H1 (cell line): ENCODE data around the gene ENPP7. TPM values are rescaled to one million over a fixed set of nuclear protein-coding genes. Genes with fewer than 3 reads are reported as not detected.
A peak's percentile ranks its signal among the peaks of the same experiment; 100 is the strongest.

Source experiments
- KDM4A ChIP-seq: IDR thresholded peaks from one replicate; pipeline ENCODE4 v1.7.1; 2012; ENCODE audit warnings: low read depth, mild to moderate bottlenecking, moderate library complexity, low read length, inconsistent platforms; ENCODE audit not compliant: severe bottlenecking
- NANOG ChIP-seq: IDR thresholded peaks from 2 replicates; pipeline ENCODE4 v1.6.1; 2011; ENCODE audit warnings: low read length, low read depth, mild to moderate bottlenecking, inconsistent platforms; ENCODE audit not compliant: insufficient read depth, poor library complexity, severe bottlenecking
- SIRT6 ChIP-seq: IDR thresholded peaks from one replicate; pipeline ENCODE4 v1.7.1; 2012; ENCODE audit warnings: low read length, inconsistent platforms
- SP2 ChIP-seq: IDR thresholded peaks from 2 replicates; pipeline ENCODE4 v1.6.1; 2012; ENCODE audit warnings: mild to moderate bottlenecking, low read length, inconsistent platforms
- YY1 ChIP-seq: IDR thresholded peaks from 2 replicates; pipeline ENCODE4 v1.6.1; 2011; ENCODE audit warnings: low read depth, mild to moderate bottlenecking, low read length
- polyA plus RNA-seq, 7 experiments: library from polyadenylated mRNA; depleted of rRNA in 3 of 7; stranded (reverse) in 5 of 7; unstranded in 2 of 7; fragments of >200 nt in 5 of 7; fragments of 200-250 nt in 2 of 7; gene quantifications; 1 replicate in 5 of 7; 2 replicates in 1 of 7; 4 replicates in 1 of 7; pipeline versions ENCODE4 v1.2.1 to v1.2.3, GENCODE V29; 2011 to 2013; ENCODE audit warnings: missing spikeins in 2 of 7, mixed read lengths in 2 of 7
- total RNA-seq: library from RNA; stranded (reverse); fragmentation: NEBNext Ultra II Directional; extraction: Animal tissue kit (Norgen Biotek cat#: 25700); gene quantifications from 2 replicates; pipeline ENCODE4 v1.2.1, GENCODE V29; 2021
- TF ChIP-seq, protein P1 (sequence below): IDR thresholded peaks from 2 replicates; pipeline ENCODE4 v1.6.1; 2012; ENCODE audit warnings: inconsistent platforms
- TF ChIP-seq, protein P2 (sequence below): IDR thresholded peaks from 2 replicates; pipeline ENCODE4 v1.6.1; 2012; ENCODE audit warnings: inconsistent platforms

Gene ENPP7
- total and polyA plus RNA-seq, 2 of the 8 experiments (the other 6 are each of a cell fraction or from before 2014, with no cell fraction given): not detected

DNA sequence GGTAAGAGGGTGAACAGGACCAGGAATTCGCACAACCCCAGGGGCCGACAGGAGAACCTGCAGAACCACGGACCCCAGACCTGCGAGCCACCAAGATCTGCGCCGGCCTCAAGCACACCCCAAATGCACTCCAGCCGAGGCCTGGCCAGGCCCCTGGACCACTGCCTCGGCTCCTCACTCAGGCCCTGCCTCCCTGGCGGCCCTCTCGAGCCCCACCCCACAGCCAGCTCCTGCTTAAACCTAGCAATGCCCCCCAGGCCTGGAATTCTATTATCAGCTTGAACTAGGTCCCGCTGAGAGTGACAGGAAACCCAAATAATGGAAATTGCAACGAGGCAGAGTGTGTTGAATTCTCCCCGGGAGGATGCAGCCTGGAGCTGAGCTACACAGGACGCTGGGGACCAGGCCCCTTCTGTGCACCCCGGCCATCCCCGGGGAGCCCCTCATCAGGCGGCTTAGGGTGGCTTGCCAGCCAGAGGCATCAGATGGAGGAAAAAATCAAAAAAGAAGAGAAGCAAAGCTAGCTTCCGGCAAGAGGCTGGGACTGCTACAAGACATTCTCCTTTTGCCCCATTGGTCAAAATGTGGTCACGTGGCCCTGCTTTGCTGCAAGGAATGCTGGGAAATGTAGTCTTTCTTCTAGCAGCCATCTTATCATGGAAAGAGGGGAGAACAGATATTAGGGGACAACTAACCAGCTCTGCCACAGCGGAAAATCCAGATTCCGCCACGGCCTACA is 2.4 kb upstream of the ENPP7 start (continued):
- TF ChIP-seq, protein P1, sequence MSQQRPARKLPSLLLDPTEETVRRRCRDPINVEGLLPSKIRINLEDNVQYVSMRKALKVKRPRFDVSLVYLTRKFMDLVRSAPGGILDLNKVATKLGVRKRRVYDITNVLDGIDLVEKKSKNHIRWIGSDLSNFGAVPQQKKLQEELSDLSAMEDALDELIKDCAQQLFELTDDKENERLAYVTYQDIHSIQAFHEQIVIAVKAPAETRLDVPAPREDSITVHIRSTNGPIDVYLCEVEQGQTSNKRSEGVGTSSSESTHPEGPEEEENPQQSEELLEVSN: no peak
- TF ChIP-seq SP2 (no peak), YY1 (peak; percentile 97), NANOG (no peak), SIRT6 (no peak), KDM4A (no peak)
- TF ChIP-seq, protein P2, sequence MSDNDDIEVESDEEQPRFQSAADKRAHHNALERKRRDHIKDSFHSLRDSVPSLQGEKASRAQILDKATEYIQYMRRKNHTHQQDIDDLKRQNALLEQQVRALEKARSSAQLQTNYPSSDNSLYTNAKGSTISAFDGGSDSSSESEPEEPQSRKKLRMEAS: 0 out of 2 replicates have a peak, but pooled peaks have one; percentile 15
- TF ChIP-seq, all 59 proteins: peak for 6
